Adipocyte (in vitro differentiated cells): ENCODE measurements around the gene RARRES2.
"Not testable (repeated sequence)": the region's sequence is repeated elsewhere in the genome, so short reads cannot be mapped to it uniquely, and the experiment has no call there.

Experiments used
- DNase-seq: peaks from one replicate; pipeline ENCODE4 v3.0.0-alpha.2; 2015; ENCODE audit warnings: low read depth
- H3K27me3 ChIP-seq: replicated peaks from 2 replicates; pipeline ENCODE4 v1.7.0; 2013; ENCODE audit warnings: mild to moderate bottlenecking, low read length, moderate library complexity; ENCODE audit not compliant: control insufficient read depth, insufficient read depth
- H3K36me3 ChIP-seq: 2 replicates; pipeline ENCODE4 v1.7.0; 2013; ENCODE audit warnings: low read length, mild to moderate bottlenecking, moderate library complexity; ENCODE audit not compliant: control insufficient read depth, insufficient read depth, severe bottlenecking
- H3K4me1 ChIP-seq: 2 replicates; pipeline ENCODE4 v1.7.0; 2013; ENCODE audit warnings: mild to moderate bottlenecking, low read length, moderate library complexity; ENCODE audit not compliant: control insufficient read depth, insufficient read depth
- H3K4me3 ChIP-seq: 2 replicates; pipeline ENCODE4 v1.7.0; 2013; ENCODE audit warnings: mild to moderate bottlenecking, low read length, moderate library complexity
- H3K9ac ChIP-seq: 2 replicates; pipeline ENCODE4 v1.7.0; 2013; ENCODE audit warnings: mild to moderate bottlenecking, low read length, moderate library complexity
- H3K9me3 ChIP-seq: 2 replicates; pipeline ENCODE4 v1.7.0; 2013; ENCODE audit warnings: mild to moderate bottlenecking, low read length, moderate library complexity; ENCODE audit not compliant: control insufficient read depth

RARRES2 gene

DNA sequence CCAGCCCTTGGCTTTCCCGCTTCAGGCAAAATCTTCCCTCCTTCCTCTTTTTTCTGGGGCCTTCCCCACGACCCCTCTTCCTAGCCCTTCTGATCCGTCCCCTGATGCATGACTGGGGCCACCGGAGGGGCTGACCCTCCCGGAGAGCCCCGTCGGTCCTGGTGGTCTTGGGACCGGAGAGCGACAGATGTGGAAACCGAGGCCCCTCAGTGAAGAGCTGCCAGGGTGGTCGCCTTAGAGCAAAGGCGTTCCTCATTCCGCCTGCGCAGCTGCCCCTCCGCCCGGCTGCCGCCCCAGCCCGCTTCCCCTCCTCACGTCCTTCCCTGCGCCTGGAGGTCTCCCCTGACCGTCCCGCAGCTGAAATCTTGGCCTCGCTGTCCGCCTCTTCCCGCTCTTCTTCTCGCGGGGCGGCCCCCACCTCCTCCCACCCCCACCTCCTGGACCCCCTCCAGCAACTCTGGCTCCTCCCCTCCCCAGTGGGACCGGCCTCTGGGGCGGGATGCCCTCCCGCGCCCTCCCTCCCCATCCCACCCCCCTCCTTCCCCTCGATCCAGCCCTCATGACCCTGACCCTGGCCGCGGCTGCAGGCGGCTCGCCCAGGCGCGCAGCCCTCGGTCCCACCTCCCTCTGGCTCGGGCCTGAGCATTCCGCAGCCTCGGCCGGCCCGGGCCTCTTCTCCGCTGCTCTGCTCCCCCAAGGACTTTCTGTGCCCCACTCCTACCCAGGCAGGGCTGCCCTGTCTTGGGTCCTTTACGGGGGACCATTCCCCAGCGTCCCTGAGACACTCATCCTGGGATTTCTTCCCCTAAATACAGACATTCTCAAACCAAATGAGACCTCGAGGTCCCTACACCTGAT lies at the start of gene RARRES2:
Gene RARRES2 (minus strand): TSS at position 367 of the 858 bp plus-strand sequence. CDS start 1,020 bp downstream, outside the sequence.
- DNase-seq, result no peak
- peaks cover 21% of the 10 kb centered on the region for H3K9me3 ChIP-seq
- H3K4me1 ChIP-seq, result peaks cover 9% of the 10 kb centered on the region
- H3K27me3 ChIP-seq, result peaks cover 24% of the 10 kb centered on the region
- H3K9ac ChIP-seq, result peak within 1 kb of the TSS; percentile 63
- no peaks in the 10 kb centered on the region for H3K36me3 ChIP-seq
- peak within 1 kb of the TSS; percentile 47 for H3K4me3 ChIP-seq

- Histone ChIP-seq H3K9me3 (no peaks in the 10 kb centered on the region), H3K4me3 (no peak overlapping the region), H3K4me1 (peaks cover 10% of the 10 kb centered on the region), H3K27me3 (no peaks in the 10 kb centered on the region), H3K36me3 (no peaks in the 10 kb centered on the region), H3K9ac (no peak overlapping the region)
- DNase-seq, result peak; percentile 12
Observed at GRCh38 chr7:150390205-150390604, 48.8 kb upstream of the RARRES2 start.

GRCh38 chr7:150389532-150389816 lies 48.0 kb upstream of the RARRES2 start:
- Histone ChIP-seq H3K4me1 (peaks cover 10% of the 10 kb centered on the region), H3K4me3 (no peak overlapping the region), H3K36me3 (no peaks in the 10 kb centered on the region), H3K9me3 (no peaks in the 10 kb centered on the region), H3K27me3 (no peaks in the 10 kb centered on the region), H3K9ac (no peak overlapping the region)
- no peak for DNase-seq

DNA sequence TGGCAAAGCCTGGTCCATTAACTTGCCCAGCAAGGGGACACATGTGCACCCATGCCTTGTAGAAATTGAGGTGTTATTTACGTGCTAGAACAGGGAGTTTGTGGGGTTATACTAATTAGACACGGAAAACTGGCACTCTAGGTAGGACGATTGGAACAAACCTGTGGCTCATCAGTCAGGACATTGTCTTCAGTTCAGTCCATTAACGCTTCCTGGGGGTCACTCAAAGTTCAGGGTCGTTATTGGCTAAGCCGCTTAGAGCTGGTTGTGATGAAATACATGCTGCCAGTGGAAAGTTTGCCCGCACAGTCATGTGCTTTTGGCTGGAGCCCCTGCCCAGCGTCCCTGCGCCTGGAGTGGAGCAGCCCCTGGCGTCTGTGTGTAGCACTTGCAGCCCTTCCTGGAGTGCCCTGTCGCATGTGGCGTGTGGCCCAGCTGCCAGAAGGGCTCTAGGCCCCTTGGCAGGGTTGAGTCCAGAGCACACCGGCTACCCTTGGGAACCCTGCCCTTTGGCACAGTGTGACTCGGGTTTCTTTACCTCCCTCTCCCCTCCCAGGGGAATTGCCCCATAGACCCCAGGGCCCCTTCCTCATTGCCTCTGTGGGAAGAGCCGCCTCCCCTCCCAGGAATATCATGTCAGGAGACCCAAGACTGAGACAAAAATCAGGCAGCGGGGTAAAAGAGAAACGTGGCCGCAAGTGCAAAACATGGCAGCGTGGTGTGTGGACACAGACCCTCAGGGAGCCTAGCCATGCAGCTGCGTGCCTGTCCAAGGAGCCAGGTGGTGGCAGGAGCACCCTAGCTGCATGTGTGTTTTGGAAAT lies 47.5 kb upstream of the RARRES2 start:
- H3K9ac ChIP-seq, result no peak overlapping the region
- DNase-seq, result no peak
- H3K27me3 ChIP-seq, result no peaks in the 10 kb centered on the region
- no peaks in the 10 kb centered on the region for H3K36me3 ChIP-seq
- H3K4me1 ChIP-seq, result peaks cover 10% of the 10 kb centered on the region
- no peak overlapping the region for H3K4me3 ChIP-seq
- no peaks in the 10 kb centered on the region for H3K9me3 ChIP-seq

- no peak overlapping the region for H3K9ac ChIP-seq
- H3K4me3 ChIP-seq, result no peak overlapping the region
- H3K9me3 ChIP-seq, result no peaks in the 10 kb centered on the region
- peaks cover 10% of the 10 kb centered on the region for H3K4me1 ChIP-seq
- no peaks in the 10 kb centered on the region for H3K27me3 ChIP-seq
- DNase-seq, result no peak
- no peaks in the 10 kb centered on the region for H3K36me3 ChIP-seq
Observed at GRCh38 chr7:150388306-150388705, 46.9 kb upstream of the RARRES2 start.

DNA sequence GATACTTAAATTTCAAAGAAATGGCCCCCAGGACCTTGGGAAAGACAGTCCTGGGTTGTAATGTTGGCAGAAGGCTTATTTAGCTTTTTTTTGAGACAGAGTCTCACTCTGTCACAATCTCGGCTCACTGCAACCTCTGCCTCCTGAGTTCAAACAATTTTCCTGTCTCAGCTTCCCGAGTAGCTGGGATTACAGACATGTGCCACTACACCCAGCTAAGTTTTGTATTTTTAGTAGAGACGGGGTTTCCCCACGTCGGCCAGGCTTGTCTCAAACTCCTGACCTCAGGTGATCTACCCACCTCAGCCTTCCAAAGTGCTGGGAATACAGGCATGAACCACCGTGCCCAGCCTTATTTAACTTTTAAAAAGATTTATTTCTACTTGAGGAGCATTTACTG lies 44.5 kb upstream of the RARRES2 start:
- H3K4me1 ChIP-seq, result peaks cover 10% of the 10 kb centered on the region
- H3K9ac ChIP-seq, H3K36me3 ChIP-seq, H3K4me3 ChIP-seq, DNase-seq, H3K27me3 ChIP-seq, H3K9me3 ChIP-seq: not testable (repeated sequence)

GRCh38 chr7:150385302-150385723 lies 43.9 kb upstream of the RARRES2 start:
- no peak overlapping the region for H3K9ac ChIP-seq
- DNase-seq, result no peak
- peaks cover 12% of the 10 kb centered on the region for H3K4me1 ChIP-seq
- no peak overlapping the region for H3K4me3 ChIP-seq
- no peaks in the 10 kb centered on the region for H3K36me3 ChIP-seq
- H3K27me3 ChIP-seq, result no peaks in the 10 kb centered on the region
- no peaks in the 10 kb centered on the region for H3K9me3 ChIP-seq

- Histone ChIP-seq H3K36me3 (no peaks in the 10 kb centered on the region), H3K4me1 (peaks cover 17% of the 10 kb centered on the region), H3K27me3 (no peaks in the 10 kb centered on the region), H3K9ac (no peak overlapping the region), H3K9me3 (no peaks in the 10 kb centered on the region), H3K4me3 (no peak overlapping the region)
- no peak for DNase-seq
Observed at GRCh38 chr7:150384406-150385301, 43.2 kb upstream of the RARRES2 start.

DNA sequence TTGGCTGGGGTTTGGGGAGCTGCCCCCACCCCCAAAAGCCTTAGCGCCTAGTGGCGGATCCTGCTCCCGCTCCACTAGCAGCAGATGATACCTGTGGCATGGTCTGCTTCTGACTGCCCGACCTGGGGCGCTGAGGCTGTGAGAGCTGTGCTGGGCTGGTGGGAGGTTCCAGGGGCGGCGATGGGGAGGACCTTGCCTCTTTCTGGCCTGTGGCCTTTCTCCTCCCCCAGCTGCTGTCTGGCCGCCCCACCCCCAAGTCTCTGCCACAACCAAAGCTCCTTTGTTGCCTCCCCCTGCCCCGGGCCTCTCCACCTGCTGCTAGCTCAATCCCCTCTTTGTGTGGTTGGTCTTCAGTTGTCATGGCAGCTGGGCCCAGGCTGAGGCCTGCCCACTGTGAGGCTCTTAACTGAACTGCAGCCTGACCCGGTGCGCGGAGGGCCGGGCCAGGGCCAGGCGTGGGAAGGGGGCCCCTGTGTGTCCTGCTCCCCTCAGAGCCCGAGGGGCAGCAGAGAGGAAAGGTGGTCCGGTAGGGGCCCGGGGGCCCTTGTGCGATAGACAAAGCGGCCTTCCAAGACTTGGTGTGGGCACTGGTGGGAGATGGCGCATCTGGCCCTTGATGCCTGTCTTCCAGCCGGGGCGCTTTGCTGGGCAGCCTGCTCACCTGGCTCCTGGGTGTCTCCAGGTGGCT lies 42.4 kb upstream of the RARRES2 start:
- no peaks in the 10 kb centered on the region for H3K9me3 ChIP-seq
- no peak overlapping the region for H3K9ac ChIP-seq
- DNase-seq, result no peak
- no peak overlapping the region for H3K4me3 ChIP-seq
- no peaks in the 10 kb centered on the region for H3K27me3 ChIP-seq
- no peaks in the 10 kb centered on the region for H3K36me3 ChIP-seq
- peaks cover 10% of the 10 kb centered on the region for H3K4me1 ChIP-seq

DNA sequence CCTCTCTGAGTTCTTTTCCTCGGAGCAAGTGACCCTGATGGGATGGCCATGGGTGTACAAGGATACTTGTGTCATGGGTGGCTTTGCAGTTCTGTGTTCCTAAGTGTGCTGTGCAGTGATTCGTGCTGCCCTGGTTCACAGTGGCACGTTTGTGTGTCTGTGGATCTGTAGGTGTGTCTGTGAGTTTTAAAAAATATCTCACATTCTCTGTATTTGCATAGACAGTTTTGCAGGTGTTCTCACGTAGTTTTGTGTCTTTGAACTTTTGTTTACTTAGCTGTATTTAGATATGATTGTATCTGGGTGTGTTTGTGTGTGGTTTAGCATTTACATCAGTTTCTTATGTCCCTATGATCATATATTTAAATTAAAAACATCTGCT lies 41.4 kb upstream of the RARRES2 start:
- peaks cover 13% of the 10 kb centered on the region for H3K4me1 ChIP-seq
- DNase-seq, result no peak
- H3K9me3 ChIP-seq, result no peaks in the 10 kb centered on the region
- H3K36me3 ChIP-seq, result no peaks in the 10 kb centered on the region
- no peak overlapping the region for H3K4me3 ChIP-seq
- H3K9ac ChIP-seq, result no peak overlapping the region
- no peaks in the 10 kb centered on the region for H3K27me3 ChIP-seq
